Measurements from ENCODE around the gene CRYBA4. TPM values are rescaled to one million over a fixed set of nuclear protein-coding genes. Genes with fewer than 3 reads are reported as not detected.

The CRYBA4 gene
- total and polyA plus RNA-seq, 4 donors: not detected

- TF ChIP-seq YY1 (IDR thresholded peaks at IDR 0.05): no peak
- DNase-seq (ENCODE audit: low spot score): no peak
- no peak overlapping the region for H3K4me3 ChIP-seq (ENCODE audit: low read depth in 1 of 3, low read length in 3 of 3)
- H3K36me3 ChIP-seq (ENCODE audit: control insufficient read depth in 4 of 4, insufficient read depth in 3 of 4, low read depth in 1 of 4, low read length in 3 of 4): no peaks in the 10 kb centered on the region
- H3K9ac ChIP-seq (ENCODE audit: low read depth in 1 of 2, low read length in 2 of 2): no peak overlapping the region
- no peak overlapping the region for H3K27ac ChIP-seq (ENCODE audit: low read depth in 1 of 2, low read length in 2 of 2)
- 84% methylated on average over 2 of the region's 2 CpGs for WGBS
- H3K27me3 ChIP-seq (ENCODE audit: control insufficient read depth in 4 of 4, insufficient read depth in 4 of 4, low read length in 3 of 4): peaks cover 0 to 8% (median 2%) of the 10 kb centered on the region in 4 donors
- peaks cover 0 to 4% (median 3%) of the 10 kb centered on the region in 4 donors for H3K4me1 ChIP-seq (ENCODE audit: control insufficient read depth in 4 of 4, insufficient read depth in 4 of 4, low read length in 3 of 4)
- no peaks in the 10 kb centered on the region for H3K9me3 ChIP-seq (ENCODE audit: control insufficient read depth in 4 of 4, low read length in 3 of 4)
Observed at GRCh38 chr22:26662160-26662559, 40.4 kb downstream of the CRYBA4 start.

GRCh38 chr22:26663374-26663923 lies 41.7 kb downstream of the CRYBA4 start:
- 76% methylated on average over 9 of the region's 9 CpGs for WGBS
- TF ChIP-seq GABPA (IDR thresholded peaks at IDR 0.05 in 1 of 2, conservative IDR thresholded peaks at IDR 0.05 in 1 of 2) (no peak), ZBTB33 (IDR thresholded peaks at IDR 0.05) (no peak), FOXA2 (IDR thresholded peaks at IDR 0.05) (no peak), HNF4A (conservative IDR thresholded peaks at IDR 0.05) (no peak), ATF3 (IDR thresholded peaks at IDR 0.05) (no peak), CTCF (IDR thresholded peaks at IDR 0.05; ENCODE audit: low read depth, low read length, missing input control) (no peak), JUND (IDR thresholded peaks at IDR 0.05) (no peak), RXRA (IDR thresholded peaks at IDR 0.05) (no peak), REST (IDR thresholded peaks at IDR 0.05) (no peak), TAF1 (conservative IDR thresholded peaks at IDR 0.05) (no peak), HNF4G (IDR thresholded peaks at IDR 0.05) (no peak), SP1 (IDR thresholded peaks at IDR 0.05) (no peak), EGR1 (IDR thresholded peaks at IDR 0.05; ENCODE audit: low read depth in 2 of 2) (no peak), RAD21 (IDR thresholded peaks at IDR 0.05) (no peak)
- H3K9ac ChIP-seq (ENCODE audit: low read depth in 1 of 2, low read length in 2 of 2): no peak overlapping the region
- H3K4me3 ChIP-seq (ENCODE audit: low read depth in 1 of 3, low read length in 3 of 3): no peak overlapping the region
- H3K27me3 ChIP-seq (ENCODE audit: control insufficient read depth in 4 of 4, insufficient read depth in 4 of 4, low read length in 3 of 4): peaks cover 0 to 4% (median 2%) of the 10 kb centered on the region in 4 donors
- peaks cover 0 to 3% (median under 1%) of the 10 kb centered on the region in 4 donors for H3K4me1 ChIP-seq (ENCODE audit: control insufficient read depth in 4 of 4, insufficient read depth in 4 of 4, low read length in 3 of 4)
- no peaks in the 10 kb centered on the region for H3K9me3 ChIP-seq (ENCODE audit: control insufficient read depth in 4 of 4, low read length in 3 of 4)
- H3K36me3 ChIP-seq (ENCODE audit: control insufficient read depth in 4 of 4, insufficient read depth in 3 of 4, low read depth in 1 of 4, low read length in 3 of 4): no peaks in the 10 kb centered on the region
- no peak for DNase-seq (ENCODE audit: low spot score)
- no peak overlapping the region for H3K27ac ChIP-seq (ENCODE audit: low read depth in 1 of 2, low read length in 2 of 2)

Measured in liver (tissue), 9 donors.